ENCODE measurements around the gene RICTOR.

The RICTOR gene

DNA sequence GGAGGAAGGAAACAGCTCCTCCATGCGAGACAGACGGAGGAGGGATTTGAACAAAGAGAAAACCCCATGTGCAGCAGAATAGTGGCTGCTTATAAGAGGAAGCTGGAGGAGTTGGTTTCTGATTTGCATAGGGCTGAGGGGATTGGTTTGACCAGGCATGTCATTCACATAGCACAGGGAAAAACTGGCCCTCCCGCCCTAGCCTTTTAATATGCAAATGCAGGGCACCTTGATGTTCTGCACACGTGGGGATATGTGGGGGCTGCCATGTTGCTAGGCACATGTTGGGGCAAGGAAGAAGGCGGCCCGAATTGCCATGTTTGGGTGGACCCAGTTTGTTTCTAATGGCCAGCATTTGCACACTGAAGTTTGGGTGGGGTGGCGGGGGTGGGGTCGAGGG, 186.2 kb downstream of the RICTOR start:
- no peak for DNase-seq (ENCODE audit: low spot score)

All from CD4-positive, alpha-beta T cell treated with Interleukin-6 at 100 ng/mL for 8 hours (primary cell).